GM12864 (cell line): Measurements from ENCODE around the gene PAM16.

Source experiments
- DNase-seq: peaks from one replicate; pipeline ENCODE4 v3.0.0-alpha.2; 2011; ENCODE audit warnings: low read depth
- H3K4me3 ChIP-seq: 2 replicates; pipeline ENCODE4 v1.5.1; 2011; ENCODE audit warnings: mild to moderate bottlenecking, low read depth, low read length, control low read depth
- CTCF ChIP-seq: IDR thresholded peaks from 2 replicates; pipeline ENCODE4 v1.5.1; 2011; ENCODE audit warnings: low read depth, mild to moderate bottlenecking, moderate library complexity, low read length, control low read depth, inconsistent platforms; ENCODE audit errors: missing control alignments

The PAM16 gene

GRCh38 chr16:4316108-4316863 lies 34.8 kb downstream of the PAM16 start:
- no peak for TF ChIP-seq CTCF
- no peak for DNase-seq

GRCh38 chr16:4315186-4316107 lies 35.7 kb downstream of the PAM16 start, which contains the start of gene GLIS2:
GLIS2 (plus strand) TSS chr16:4316067; CDS start chr16:4332281, 16,214 bp downstream.
- no peak for DNase-seq
- TF ChIP-seq CTCF, result no peak
- H3K4me3 ChIP-seq, result peak within 1 kb of the TSS; percentile 38

More at GRCh38 chr16:4316108-4316863, 34.8 kb downstream of the PAM16 start:
- H3K4me3 ChIP-seq, result no peak overlapping the region

GRCh38 chr16:4314532-4315185 lies 36.5 kb downstream of the PAM16 start:
- peak; percentile 1 for TF ChIP-seq CTCF
- no peak for DNase-seq
- peak overlapping the region; percentile 38 for H3K4me3 ChIP-seq

DNA sequence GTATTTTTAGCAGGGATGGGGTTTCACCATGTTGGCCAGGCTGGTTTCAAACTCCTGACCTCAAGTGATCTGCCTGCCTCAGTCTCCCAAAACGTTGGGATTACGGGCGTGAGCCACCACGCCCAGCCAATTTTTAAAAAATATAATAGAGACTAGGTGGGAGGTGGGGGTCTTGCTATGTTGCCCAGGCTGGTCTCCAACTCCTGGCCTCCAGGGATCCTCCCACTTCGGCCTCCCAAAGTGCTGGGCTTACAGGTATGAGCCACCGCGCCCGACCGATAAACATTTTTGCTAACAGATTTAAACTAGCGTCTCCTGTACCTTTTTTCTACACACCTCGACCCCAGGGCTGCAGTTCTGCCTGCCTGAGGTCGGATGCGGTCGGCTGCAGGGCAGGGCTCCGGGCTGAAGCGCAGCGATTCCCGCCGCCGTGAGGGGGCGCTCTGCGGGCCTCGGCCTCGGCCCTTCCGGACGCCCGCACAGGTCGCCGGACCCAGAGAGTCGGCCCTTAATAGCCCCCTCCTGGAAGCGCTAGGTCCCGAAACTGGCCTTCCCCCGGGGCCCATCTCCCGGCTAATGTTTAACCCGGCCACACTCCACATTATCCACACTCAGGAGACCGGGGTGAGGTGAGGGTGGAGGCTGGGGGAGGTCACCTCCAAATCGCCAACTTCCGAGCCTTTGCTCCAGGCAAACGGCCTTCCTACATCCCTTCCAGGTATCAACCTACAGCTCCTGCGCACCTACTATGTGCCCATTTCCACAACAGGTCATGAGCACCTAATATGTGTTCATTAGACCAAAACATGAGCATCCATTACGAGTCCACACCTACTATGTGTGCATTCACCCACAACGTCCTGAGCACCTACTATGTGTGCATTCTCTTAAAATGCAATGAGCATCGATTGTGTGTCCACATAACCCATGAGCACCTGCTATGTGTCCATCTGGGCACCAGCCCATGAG lies 37.3 kb downstream of the PAM16 start:
- TF ChIP-seq CTCF, result peak; percentile 75
- no peak for DNase-seq
- H3K4me3 ChIP-seq, result no peak overlapping the region

- DNase-seq, result peak; percentile 50
- TF ChIP-seq CTCF, result peak; percentile 93
- no peak overlapping the region for H3K4me3 ChIP-seq
Observed at GRCh38 chr16:4309833-4310266, 41.3 kb downstream of the PAM16 start.
